22Rv1 (cell line): ENCODE measurements around the gene SFMBT1.

Experiments used
- ZFX ChIP-seq: fragments of 450-650 bp; IDR thresholded peaks from 2 replicates; pipeline ENCODE4 v1.6.1; 2017; ENCODE audit warnings: antibody characterized with exemption, borderline replicate concordance
- TF ChIP-seq, protein P1 (sequence below): fragments of 450-650 bp; IDR thresholded peaks from 2 replicates; pipeline ENCODE4 v1.5.1; 2017; ENCODE audit warnings: mild to moderate bottlenecking

DNA sequence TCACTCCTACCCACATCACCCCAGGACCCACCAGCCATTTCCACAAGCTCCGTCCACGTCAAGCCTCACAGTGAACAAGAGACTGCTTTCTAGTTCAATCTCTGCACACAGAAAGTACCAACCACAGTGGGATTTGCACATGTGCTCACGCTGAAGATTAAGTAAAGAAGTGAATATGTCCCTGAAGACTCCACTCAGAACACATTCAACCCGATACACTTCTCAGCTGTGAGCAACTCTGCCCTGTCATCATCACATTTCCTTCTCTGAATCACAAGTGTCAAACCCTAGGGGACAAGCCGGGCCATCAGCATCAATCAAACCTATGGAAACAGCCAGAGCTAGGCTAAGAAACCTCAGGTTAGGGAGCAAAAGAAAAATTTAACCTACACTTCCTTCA is 150.5 kb downstream of the SFMBT1 start:
- TF ChIP-seq ZFX = no peak
- TF ChIP-seq, protein P1, sequence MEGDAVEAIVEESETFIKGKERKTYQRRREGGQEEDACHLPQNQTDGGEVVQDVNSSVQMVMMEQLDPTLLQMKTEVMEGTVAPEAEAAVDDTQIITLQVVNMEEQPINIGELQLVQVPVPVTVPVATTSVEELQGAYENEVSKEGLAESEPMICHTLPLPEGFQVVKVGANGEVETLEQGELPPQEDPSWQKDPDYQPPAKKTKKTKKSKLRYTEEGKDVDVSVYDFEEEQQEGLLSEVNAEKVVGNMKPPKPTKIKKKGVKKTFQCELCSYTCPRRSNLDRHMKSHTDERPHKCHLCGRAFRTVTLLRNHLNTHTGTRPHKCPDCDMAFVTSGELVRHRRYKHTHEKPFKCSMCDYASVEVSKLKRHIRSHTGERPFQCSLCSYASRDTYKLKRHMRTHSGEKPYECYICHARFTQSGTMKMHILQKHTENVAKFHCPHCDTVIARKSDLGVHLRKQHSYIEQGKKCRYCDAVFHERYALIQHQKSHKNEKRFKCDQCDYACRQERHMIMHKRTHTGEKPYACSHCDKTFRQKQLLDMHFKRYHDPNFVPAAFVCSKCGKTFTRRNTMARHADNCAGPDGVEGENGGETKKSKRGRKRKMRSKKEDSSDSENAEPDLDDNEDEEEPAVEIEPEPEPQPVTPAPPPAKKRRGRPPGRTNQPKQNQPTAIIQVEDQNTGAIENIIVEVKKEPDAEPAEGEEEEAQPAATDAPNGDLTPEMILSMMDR = no peak
